DND-41 (cell line): ENCODE measurements around the gene RBM41.

Experiments
- ATAC-seq: fragments of 200-7000 bp; cut with Tn5 transposase; 3 replicates; pipeline ENCODE4 v1.9.1; 2021; ENCODE audit warnings: low read depth; ENCODE audit not compliant: insufficient read depth
- DNase-seq: peaks from one replicate; pipeline ENCODE4 v3.0.0-alpha.2; 2020
- H2AFZ ChIP-seq: 2 replicates; pipeline ENCODE4 v1.6.0; 2012; ENCODE audit warnings: low read depth, low read length
- H3K27ac ChIP-seq: 2 replicates; pipeline ENCODE4 v1.5.1; 2012; ENCODE audit warnings: low read length, inconsistent platforms
- H3K27me3 ChIP-seq: fragments of 200-600 bp; sonication (generic); 2 replicates; pipeline ENCODE4 v1.6.0; 2012; ENCODE audit warnings: low read length, mild to moderate bottlenecking, inconsistent platforms; ENCODE audit not compliant: insufficient read depth, poor library complexity
- H3K36me3 ChIP-seq: 2 replicates; pipeline ENCODE4 v1.5.1; 2012; ENCODE audit warnings: low read length, inconsistent platforms; ENCODE audit not compliant: insufficient read depth
- H3K4me1 ChIP-seq: 2 replicates; pipeline ENCODE4 v1.5.1; 2012; ENCODE audit warnings: mild to moderate bottlenecking, low read length; ENCODE audit not compliant: insufficient read depth
- H3K4me2 ChIP-seq: 2 replicates; pipeline ENCODE4 v1.6.0; 2012; ENCODE audit warnings: mild to moderate bottlenecking, moderate library complexity, low read length, inconsistent platforms; ENCODE audit not compliant: insufficient read depth
- H3K4me3 ChIP-seq, 2 experiments: fragments of 200-600 bp in 1 of 2; shearing (Covaris generic) in 1 of 2; 2 replicates each; pipeline ENCODE4 v1.5.1; 2012 to 2016; ENCODE audit warnings: inconsistent platforms in 2 of 2, low read length in 2 of 2, mild to moderate bottlenecking in 2 of 2, low read depth in 1 of 2, moderate library complexity in 1 of 2
- H3K79me2 ChIP-seq: 2 replicates; pipeline ENCODE4 v1.6.0; 2012; ENCODE audit warnings: low read length, inconsistent platforms; ENCODE audit not compliant: insufficient read depth
- H3K9ac ChIP-seq: 2 replicates; pipeline ENCODE4 v1.6.0; 2012; ENCODE audit warnings: low read depth, mild to moderate bottlenecking, inconsistent platforms, low read length, moderate library complexity
- H3K9me3 ChIP-seq: 2 replicates; pipeline ENCODE4 v1.5.1; 2012; ENCODE audit warnings: low read length, moderate library complexity, mild to moderate bottlenecking, inconsistent platforms; ENCODE audit not compliant: insufficient read depth, severe bottlenecking
- H4K20me1 ChIP-seq: 2 replicates; pipeline ENCODE4 v1.6.0; 2012; ENCODE audit warnings: low read length; ENCODE audit not compliant: insufficient read depth
- CTCF ChIP-seq: IDR thresholded peaks from 2 replicates; pipeline ENCODE4 v1.5.1; 2012; ENCODE audit warnings: borderline replicate concordance, low read length, moderate library complexity, mild to moderate bottlenecking; ENCODE audit not compliant: poor library complexity, severe bottlenecking; ENCODE audit errors: extremely low read depth
- EZH2 ChIP-seq: IDR thresholded peaks from 3 replicates; pipeline ENCODE4 v1.6.1; 2012; ENCODE audit warnings: borderline replicate concordance, low read depth, mild to moderate bottlenecking, moderate library complexity, low read length, inconsistent platforms; ENCODE audit not compliant: severe bottlenecking

The RBM41 gene

GRCh38 chrX:107154787-107155620 lies 36.4 kb upstream of the RBM41 start:
- no peak overlapping the region for H3K27ac ChIP-seq
- H2AFZ ChIP-seq, result no peak overlapping the region
- no peak overlapping the region for H3K4me2 ChIP-seq
- H3K9me3 ChIP-seq, result no peaks in the 10 kb centered on the region
- no peaks in the 10 kb centered on the region for H3K36me3 ChIP-seq
- no peak for ATAC-seq
- no peaks in the 10 kb centered on the region for H3K4me1 ChIP-seq
- H3K79me2 ChIP-seq, result no peaks in the 10 kb centered on the region
- no peak for DNase-seq
- H3K27me3 ChIP-seq, result no peaks in the 10 kb centered on the region
- TF ChIP-seq EZH2, result no peak
- TF ChIP-seq CTCF, result no peak
- no peak overlapping the region for H3K4me3 ChIP-seq
- H3K9ac ChIP-seq, result no peak overlapping the region
- H4K20me1 ChIP-seq, result no peaks in the 10 kb centered on the region

- no peaks in the 10 kb centered on the region for H3K36me3 ChIP-seq
- no peak overlapping the region for H3K4me2 ChIP-seq
- H3K4me3 ChIP-seq, result no peak overlapping the region
- DNase-seq (no peak), ATAC-seq (no peak)
- no peaks in the 10 kb centered on the region for H3K4me1 ChIP-seq
- H3K9ac ChIP-seq, result no peak overlapping the region
- H3K27me3 ChIP-seq, result no peaks in the 10 kb centered on the region
- H4K20me1 ChIP-seq, result no peaks in the 10 kb centered on the region
- H3K27ac ChIP-seq, result no peak overlapping the region
- no peaks in the 10 kb centered on the region for H3K9me3 ChIP-seq
- H3K79me2 ChIP-seq, result no peaks in the 10 kb centered on the region
- TF ChIP-seq EZH2, result no peak
- TF ChIP-seq CTCF, result no peak
- no peak overlapping the region for H2AFZ ChIP-seq
Observed at GRCh38 chrX:107153005-107153404, 34.4 kb upstream of the RBM41 start.

- H3K4me2 ChIP-seq, result no peak overlapping the region
- DNase-seq (no peak), ATAC-seq (no peak)
- no peak for TF ChIP-seq CTCF
- no peak for TF ChIP-seq EZH2
- no peaks in the 10 kb centered on the region for H3K9me3 ChIP-seq
- H3K27ac ChIP-seq, result no peak overlapping the region
- no peaks in the 10 kb centered on the region for H3K79me2 ChIP-seq
- no peaks in the 10 kb centered on the region for H3K4me1 ChIP-seq
- no peaks in the 10 kb centered on the region for H4K20me1 ChIP-seq
- H3K9ac ChIP-seq, result no peak overlapping the region
- no peak overlapping the region for H3K4me3 ChIP-seq
- H3K27me3 ChIP-seq, result no peaks in the 10 kb centered on the region
- no peaks in the 10 kb centered on the region for H3K36me3 ChIP-seq
- no peak overlapping the region for H2AFZ ChIP-seq
Observed at GRCh38 chrX:107146670-107147069, 28.0 kb upstream of the RBM41 start.
